Uterus (tissue), 2 donors: ENCODE measurements around the gene OPCML.

Experiments
- POLR2A ChIP-seq, 2 donors: fragments of 450-650 bp; IDR thresholded peaks; one replicate each; pipeline ENCODE4 v1.6.1; 2016; ENCODE audit warnings: antibody characterized with exemption in 2 of 2, mild to moderate bottlenecking in 1 of 2, moderate library complexity in 1 of 2
- TF ChIP-seq, protein P1 (sequence below), 4 experiments: fragments of 200-600 bp in 2 of 4; fragments of 450-650 bp in 2 of 4; sonication (generic) in 2 of 4; IDR thresholded peaks; one replicate each; pipeline ENCODE4 v1.5.1; 2016 to 2019; ENCODE audit warnings: antibody characterized with exemption in 4 of 4, mild to moderate bottlenecking in 2 of 4, moderate library complexity in 1 of 4

DNA sequence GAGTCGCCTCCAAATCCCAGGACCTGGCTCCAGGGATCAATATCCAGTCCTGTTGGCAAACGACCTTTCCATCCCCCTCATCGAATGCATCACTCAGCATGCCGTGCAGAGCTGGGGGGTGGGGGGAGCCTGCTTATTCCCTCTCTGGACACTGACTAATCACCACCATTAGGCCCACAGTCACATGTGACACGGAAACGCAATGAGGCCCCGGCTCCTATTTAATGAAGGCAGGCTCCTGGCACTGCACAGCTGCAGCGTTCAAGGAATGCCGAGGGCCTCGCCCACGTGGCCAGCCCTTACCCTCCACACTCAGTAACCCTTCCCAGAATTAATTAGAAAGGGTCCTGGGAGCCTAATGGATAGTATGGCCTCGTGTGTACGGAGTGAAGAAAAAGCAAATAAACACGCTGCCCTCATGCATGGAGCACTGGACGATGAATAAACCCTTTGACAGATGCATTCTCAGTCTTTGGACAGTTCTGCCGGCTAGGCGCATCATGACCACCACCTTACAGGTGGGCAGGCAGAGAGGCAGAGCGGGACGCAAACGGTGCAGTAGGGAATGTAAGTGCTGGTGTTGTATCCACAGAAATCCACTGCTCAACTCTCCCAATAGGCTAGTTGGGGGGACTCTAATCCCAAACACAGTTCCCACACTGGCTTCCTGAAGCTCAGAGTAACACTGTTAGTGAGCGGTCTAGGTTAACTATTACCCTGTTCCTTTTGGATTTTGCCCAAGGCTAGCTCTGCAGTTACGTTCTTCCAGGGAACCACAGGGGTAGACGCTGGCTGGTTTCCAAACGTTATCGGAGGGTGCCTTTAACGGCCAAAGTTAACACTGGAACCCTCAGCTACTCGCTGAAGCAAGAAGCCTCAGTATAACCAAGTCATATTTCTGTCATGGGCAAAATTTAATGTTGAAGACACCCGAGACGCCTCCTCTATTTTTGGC is 490.1 kb downstream of the OPCML start:
- TF ChIP-seq POLR2A (IDR thresholded peaks at IDR 0.05), result no peak
- TF ChIP-seq, protein P1, sequence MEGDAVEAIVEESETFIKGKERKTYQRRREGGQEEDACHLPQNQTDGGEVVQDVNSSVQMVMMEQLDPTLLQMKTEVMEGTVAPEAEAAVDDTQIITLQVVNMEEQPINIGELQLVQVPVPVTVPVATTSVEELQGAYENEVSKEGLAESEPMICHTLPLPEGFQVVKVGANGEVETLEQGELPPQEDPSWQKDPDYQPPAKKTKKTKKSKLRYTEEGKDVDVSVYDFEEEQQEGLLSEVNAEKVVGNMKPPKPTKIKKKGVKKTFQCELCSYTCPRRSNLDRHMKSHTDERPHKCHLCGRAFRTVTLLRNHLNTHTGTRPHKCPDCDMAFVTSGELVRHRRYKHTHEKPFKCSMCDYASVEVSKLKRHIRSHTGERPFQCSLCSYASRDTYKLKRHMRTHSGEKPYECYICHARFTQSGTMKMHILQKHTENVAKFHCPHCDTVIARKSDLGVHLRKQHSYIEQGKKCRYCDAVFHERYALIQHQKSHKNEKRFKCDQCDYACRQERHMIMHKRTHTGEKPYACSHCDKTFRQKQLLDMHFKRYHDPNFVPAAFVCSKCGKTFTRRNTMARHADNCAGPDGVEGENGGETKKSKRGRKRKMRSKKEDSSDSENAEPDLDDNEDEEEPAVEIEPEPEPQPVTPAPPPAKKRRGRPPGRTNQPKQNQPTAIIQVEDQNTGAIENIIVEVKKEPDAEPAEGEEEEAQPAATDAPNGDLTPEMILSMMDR (IDR thresholded peaks at IDR 0.05), result no peak
